Lower leg skin (tissue), 3 donors: ENCODE results near the gene PARVG.

Experiments
- POLR2A ChIP-seq, 2 donors: fragments of 450-650 bp; IDR thresholded peaks; one replicate each; pipeline ENCODE4 v1.6.1; 2016 to 2017; ENCODE audit warnings: antibody characterized with exemption in 2 of 2, mild to moderate bottlenecking in 1 of 2, moderate library complexity in 1 of 2
- TF ChIP-seq, protein P1 (sequence below), 3 donors: fragments of 450-650 bp; IDR thresholded peaks; one replicate each; pipeline ENCODE4 v1.5.1; 2016; ENCODE audit warnings: antibody characterized with exemption in 3 of 3, mild to moderate bottlenecking in 3 of 3, moderate library complexity in 2 of 3

DNA sequence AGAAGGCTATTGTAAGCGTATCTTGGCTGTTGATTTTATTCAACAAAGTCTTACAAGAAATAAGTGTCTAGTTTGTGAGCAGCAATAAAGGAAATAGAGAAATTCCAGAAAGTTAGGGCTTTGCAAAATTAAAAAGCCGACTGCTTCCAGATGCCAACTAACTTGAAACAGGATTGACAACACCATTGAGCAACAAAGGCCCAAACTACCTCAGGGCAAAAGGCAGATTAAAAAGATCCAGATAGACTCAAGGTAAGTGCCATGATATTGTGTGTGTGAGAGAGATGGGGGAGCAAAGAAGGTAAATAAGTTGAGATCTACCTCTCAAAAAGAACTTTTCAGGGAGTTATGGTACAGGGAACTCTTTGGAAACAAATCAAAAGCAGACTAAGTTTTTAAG is 49.1 kb downstream of the PARVG start:
- TF ChIP-seq, protein P1, sequence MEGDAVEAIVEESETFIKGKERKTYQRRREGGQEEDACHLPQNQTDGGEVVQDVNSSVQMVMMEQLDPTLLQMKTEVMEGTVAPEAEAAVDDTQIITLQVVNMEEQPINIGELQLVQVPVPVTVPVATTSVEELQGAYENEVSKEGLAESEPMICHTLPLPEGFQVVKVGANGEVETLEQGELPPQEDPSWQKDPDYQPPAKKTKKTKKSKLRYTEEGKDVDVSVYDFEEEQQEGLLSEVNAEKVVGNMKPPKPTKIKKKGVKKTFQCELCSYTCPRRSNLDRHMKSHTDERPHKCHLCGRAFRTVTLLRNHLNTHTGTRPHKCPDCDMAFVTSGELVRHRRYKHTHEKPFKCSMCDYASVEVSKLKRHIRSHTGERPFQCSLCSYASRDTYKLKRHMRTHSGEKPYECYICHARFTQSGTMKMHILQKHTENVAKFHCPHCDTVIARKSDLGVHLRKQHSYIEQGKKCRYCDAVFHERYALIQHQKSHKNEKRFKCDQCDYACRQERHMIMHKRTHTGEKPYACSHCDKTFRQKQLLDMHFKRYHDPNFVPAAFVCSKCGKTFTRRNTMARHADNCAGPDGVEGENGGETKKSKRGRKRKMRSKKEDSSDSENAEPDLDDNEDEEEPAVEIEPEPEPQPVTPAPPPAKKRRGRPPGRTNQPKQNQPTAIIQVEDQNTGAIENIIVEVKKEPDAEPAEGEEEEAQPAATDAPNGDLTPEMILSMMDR (IDR thresholded peaks at IDR 0.05): no peak
- TF ChIP-seq POLR2A (IDR thresholded peaks at IDR 0.05): no peak
